GM13977 (cell line): ENCODE results near the gene LRRC47.
A peak's percentile ranks its signal among the peaks of the same experiment; 100 is the strongest.
"Not testable (repeated sequence)": the region's sequence is repeated elsewhere in the genome, so short reads cannot be mapped to it uniquely, and the experiment has no call there.

Source experiments
- DNase-seq: peaks from one replicate; pipeline ENCODE4 v3.0.0; 2012; ENCODE audit warnings: low spot score
- in situ Hi-C: fragments of 300-500 bp; cut with MboI; formaldehyde crosslinking; loops from one replicate; pipeline ENCODE4 v1.12.0; 2022; ENCODE audit warnings: low sequenced_read_pairs, low pct_unique_long_range_greater_than_20kb, mixed read lengths, inconsistent platforms; ENCODE audit not compliant: unreplicated experiment
- TF ChIP-seq, protein P1 (sequence below): IDR thresholded peaks from 2 replicates; pipeline ENCODE4 v1.5.1; 2012; ENCODE audit warnings: mild to moderate bottlenecking, control low read depth; ENCODE audit not compliant: insufficient read depth; ENCODE audit errors: extremely low read depth, missing control alignments

The LRRC47 gene

DNA sequence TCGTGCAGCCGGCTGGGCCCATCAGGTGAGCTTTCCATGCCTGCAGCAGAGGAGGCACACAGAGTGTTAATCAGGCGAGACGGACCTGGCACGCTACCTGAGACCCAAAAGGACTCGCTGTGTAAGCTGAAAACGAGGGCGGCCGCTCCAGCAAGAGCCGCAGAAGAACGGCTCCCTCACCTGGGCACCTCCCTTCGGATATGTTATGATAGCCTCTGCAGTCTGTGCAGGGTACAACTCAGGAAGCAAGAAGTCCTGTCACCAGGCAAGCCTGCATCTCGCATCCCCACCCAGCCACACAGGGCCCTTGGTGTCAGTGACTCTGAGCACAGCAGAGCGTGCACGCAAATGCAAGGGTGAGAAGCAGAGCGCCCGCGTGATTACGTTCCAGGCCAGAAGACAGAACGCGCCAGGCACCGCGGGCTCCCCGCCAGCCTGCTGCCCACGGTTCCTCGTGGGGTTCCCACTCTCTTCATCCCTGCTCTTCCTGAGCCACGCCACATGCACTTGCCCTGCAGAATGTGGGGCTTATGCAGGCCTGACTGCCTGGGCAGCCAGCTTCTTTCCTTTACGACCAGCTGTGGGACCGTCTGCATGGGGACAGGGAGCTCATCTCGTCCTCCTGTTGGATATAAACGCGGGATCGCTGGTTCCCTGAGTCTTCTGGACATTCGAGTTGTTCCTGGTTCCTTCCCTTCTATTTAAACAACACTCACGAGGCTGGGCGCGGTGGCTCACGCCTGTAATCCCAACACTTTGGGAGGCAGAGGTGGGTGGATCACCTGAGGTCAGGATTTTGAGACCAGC lies 20.2 kb upstream of the LRRC47 start:
- in situ Hi-C loops = no loop called here
- TF ChIP-seq, protein P1, sequence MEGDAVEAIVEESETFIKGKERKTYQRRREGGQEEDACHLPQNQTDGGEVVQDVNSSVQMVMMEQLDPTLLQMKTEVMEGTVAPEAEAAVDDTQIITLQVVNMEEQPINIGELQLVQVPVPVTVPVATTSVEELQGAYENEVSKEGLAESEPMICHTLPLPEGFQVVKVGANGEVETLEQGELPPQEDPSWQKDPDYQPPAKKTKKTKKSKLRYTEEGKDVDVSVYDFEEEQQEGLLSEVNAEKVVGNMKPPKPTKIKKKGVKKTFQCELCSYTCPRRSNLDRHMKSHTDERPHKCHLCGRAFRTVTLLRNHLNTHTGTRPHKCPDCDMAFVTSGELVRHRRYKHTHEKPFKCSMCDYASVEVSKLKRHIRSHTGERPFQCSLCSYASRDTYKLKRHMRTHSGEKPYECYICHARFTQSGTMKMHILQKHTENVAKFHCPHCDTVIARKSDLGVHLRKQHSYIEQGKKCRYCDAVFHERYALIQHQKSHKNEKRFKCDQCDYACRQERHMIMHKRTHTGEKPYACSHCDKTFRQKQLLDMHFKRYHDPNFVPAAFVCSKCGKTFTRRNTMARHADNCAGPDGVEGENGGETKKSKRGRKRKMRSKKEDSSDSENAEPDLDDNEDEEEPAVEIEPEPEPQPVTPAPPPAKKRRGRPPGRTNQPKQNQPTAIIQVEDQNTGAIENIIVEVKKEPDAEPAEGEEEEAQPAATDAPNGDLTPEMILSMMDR = no peak
- no peak for DNase-seq

DNA sequence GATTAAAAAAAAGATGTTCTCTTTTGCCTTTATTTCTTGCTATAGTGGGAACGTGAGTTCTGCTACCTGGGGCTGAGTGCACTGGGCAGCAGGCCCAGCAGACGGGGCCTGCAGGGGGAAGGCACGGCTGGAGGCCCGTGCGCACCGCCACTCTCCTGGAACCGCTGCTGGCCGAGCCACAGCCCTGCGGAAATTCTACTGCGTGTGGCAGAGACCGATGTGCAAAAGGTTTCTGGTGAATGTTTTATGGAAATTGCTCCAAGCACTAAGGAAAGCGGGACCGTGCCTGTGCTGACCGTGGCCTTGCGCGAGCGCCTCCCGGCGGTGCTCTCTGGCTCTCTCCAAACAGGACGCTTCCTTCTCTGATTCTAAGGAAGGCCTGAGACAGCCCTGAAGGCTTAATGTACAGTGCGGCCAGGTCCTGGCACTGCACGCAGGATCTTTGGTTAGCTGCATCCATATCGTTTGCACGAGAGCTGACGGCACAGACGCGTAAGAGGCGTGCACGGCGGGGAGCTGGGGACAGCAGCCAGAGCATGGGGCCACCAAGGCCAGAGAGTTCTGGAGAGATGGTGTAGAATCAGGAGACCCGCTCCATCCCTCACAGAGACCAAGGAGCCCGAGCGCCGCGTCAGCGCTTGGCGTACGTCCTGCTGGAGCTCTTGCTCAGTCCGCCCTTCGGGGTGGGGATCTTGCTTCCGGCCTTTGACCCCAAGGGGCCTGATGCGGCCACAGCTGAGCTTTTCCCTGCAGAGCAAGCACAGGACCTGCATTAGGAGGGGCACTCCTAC lies 18.7 kb upstream of the LRRC47 start:
- no peak for DNase-seq
- TF ChIP-seq, protein P1 = no peak
- in situ Hi-C loops = no loop called here

DNA sequence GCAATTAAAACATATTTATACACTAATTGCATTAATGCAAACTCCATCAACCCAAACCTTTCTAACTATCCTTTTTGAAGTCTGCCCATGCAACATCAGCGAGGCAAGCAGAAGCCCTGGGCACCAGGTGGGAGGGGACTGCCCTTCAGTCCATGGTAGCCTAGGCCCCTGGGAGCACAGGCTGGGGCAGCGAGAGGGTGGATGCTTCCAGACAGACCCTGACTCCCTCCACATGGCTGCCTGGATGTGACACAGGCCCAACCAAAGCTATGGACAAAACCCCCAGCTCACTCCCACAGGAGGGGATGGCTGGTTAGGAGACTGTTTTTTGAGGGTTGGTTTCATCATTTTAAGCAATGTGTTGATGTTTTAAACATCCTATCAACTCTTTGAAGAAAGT lies 17.8 kb upstream of the LRRC47 start:
- TF ChIP-seq, protein P1 = no peak
- in situ Hi-C loops = no loop called here
- peak; percentile 12 for DNase-seq

DNA sequence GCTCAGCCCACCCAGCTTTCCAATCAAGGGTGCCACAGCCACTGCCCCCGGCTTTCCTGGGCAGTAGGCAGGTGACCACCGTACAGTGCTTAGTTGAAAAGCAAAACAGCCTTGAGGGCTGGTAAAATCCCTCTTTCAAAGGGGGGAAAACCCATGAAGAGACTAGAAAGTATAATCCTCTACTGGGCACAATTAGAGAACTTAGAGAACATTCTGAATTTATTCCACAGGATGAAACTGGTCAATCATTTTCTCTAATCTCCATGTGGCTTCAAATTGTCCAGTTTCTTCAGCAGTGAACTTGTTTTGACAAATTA lies 15.3 kb upstream of the LRRC47 start:
- TF ChIP-seq, protein P1 = no peak

DNA sequence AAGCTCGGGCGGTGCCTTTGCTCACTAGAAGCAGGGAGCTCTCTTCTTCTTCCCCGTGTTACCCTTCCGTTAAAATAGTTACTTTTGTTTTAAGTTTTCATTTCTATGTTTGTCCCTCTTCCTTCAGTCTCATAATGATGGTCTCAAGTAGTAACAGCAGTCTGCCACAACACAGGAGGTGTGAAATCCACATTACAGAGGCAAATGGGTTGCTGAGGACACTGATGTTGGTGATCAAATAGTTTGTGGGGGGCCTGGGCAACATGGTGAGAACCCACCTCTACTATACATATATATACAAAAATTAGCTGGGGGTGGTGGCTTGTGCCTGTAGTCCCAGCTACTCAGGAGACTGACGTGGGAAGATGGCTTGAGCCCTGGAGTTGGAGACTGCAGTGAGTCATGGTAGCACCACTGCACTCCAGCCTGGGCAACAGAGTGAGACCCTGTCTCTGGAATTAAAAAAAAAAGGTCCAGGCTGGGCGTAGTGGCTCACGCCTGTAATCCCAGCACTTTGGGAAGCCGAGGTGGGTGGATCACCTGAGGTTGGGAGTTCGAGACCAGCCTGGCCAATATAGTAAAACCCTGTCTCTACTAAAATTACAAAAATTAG lies 14.0 kb upstream of the LRRC47 start:
- DNase-seq, in situ Hi-C loops: not testable (repeated sequence)

More for the DNA sequence above, 15.3 kb upstream of the LRRC47 start:
- DNase-seq = no peak
- in situ Hi-C loops = no loop called here

- in situ Hi-C loops = no loop called here
- no peak for DNase-seq
- TF ChIP-seq, protein P1 = no peak
Observed at GRCh38 chr1:3809680-3810079, 13.4 kb upstream of the LRRC47 start.

- no peak for DNase-seq
- in situ Hi-C loops = no loop called here
- TF ChIP-seq, protein P1 = no peak
Observed at GRCh38 chr1:3807769-3808168, 11.5 kb upstream of the LRRC47 start.
